HL-60 (cell line): ENCODE results near the gene CBFA2T2.

Source experiments
- DNase-seq, 2 experiments: peaks; one replicate each; pipeline ENCODE4 v3.0.0-alpha.2; 2010 to 2020; ENCODE audit warnings: low read depth in 1 of 2, low spot score in 1 of 2
- H3K27ac ChIP-seq: fragments of 250-450 bp; sonication (Bioruptor Pico); replicated peaks from 2 replicates; pipeline ENCODE4 v1.5.1; 2020; ENCODE audit warnings: mild to moderate bottlenecking, moderate library complexity
- H3K27me3 ChIP-seq: fragments of 250-450 bp; sonication (Bioruptor Pico); 2 replicates; pipeline ENCODE4 v1.5.1; 2021; ENCODE audit warnings: mild to moderate bottlenecking, moderate library complexity; ENCODE audit not compliant: insufficient read depth, poor library complexity, severe bottlenecking
- H3K4me3 ChIP-seq: replicated peaks from 2 replicates; pipeline ENCODE4 v1.5.1; 2011; ENCODE audit warnings: mild to moderate bottlenecking, control low read depth, low read length; ENCODE audit not compliant: insufficient read depth
- GABPA ChIP-seq: IDR thresholded peaks from 2 replicates; pipeline ENCODE4 v1.6.1; 2012; ENCODE audit warnings: low read depth
- POLR2AphosphoS5 ChIP-seq: IDR thresholded peaks from 2 replicates; pipeline ENCODE4 v1.6.1; 2012; ENCODE audit warnings: low read depth
- SPI1 ChIP-seq: IDR thresholded peaks from 2 replicates; pipeline ENCODE4 v1.6.1; 2012; ENCODE audit warnings: low read depth, mild to moderate bottlenecking, borderline replicate concordance
- TF ChIP-seq, protein P1 (sequence below): IDR thresholded peaks from 2 replicates; pipeline ENCODE4 v1.6.1; 2012; ENCODE audit warnings: low read depth; ENCODE audit not compliant: insufficient replicate concordance
- TF ChIP-seq, protein P2 (sequence below): IDR thresholded peaks from one replicate; pipeline ENCODE4 v1.5.1; 2011; ENCODE audit warnings: low read length, control low read depth, inconsistent platforms; ENCODE audit not compliant: insufficient read depth

Gene CBFA2T2

DNA sequence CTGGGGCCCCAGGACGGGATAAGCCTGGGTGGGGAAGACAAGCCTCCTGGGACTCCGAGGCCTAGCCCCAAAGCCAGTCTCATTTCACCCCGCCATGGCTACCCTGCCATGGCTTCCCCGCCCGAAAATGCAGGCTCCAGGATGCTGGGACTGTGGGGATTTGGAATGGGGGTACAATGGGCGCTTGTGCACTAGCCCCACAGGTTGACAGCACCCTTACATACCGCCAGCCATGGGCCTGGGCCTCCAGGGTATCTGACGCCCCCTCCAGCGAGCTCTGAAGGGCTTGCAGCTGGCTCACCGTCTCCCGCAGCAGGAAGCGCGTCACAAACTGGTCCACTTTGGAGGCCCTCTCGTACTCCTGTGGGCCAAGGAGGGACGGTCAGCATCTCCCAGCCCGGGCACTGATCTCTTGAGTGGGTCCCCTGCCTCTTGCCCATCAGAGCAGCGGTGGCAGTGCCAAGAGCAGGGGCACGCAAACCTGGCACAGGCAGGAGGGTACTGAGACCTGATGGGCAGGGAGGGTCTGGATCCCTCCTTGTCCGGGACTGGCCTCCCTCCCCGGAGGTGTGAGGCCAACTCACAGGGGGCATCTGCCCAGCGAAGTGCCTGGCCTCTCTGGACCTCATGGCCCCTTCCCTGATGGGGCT, 170.3 kb downstream of the CBFA2T2 start:
- TF ChIP-seq POLR2AphosphoS5 (no peak), GABPA (no peak), SPI1 (no peak)
- TF ChIP-seq, protein P1, sequence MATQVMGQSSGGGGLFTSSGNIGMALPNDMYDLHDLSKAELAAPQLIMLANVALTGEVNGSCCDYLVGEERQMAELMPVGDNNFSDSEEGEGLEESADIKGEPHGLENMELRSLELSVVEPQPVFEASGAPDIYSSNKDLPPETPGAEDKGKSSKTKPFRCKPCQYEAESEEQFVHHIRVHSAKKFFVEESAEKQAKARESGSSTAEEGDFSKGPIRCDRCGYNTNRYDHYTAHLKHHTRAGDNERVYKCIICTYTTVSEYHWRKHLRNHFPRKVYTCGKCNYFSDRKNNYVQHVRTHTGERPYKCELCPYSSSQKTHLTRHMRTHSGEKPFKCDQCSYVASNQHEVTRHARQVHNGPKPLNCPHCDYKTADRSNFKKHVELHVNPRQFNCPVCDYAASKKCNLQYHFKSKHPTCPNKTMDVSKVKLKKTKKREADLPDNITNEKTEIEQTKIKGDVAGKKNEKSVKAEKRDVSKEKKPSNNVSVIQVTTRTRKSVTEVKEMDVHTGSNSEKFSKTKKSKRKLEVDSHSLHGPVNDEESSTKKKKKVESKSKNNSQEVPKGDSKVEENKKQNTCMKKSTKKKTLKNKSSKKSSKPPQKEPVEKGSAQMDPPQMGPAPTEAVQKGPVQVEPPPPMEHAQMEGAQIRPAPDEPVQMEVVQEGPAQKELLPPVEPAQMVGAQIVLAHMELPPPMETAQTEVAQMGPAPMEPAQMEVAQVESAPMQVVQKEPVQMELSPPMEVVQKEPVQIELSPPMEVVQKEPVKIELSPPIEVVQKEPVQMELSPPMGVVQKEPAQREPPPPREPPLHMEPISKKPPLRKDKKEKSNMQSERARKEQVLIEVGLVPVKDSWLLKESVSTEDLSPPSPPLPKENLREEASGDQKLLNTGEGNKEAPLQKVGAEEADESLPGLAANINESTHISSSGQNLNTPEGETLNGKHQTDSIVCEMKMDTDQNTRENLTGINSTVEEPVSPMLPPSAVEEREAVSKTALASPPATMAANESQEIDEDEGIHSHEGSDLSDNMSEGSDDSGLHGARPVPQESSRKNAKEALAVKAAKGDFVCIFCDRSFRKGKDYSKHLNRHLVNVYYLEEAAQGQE = no peak
- TF ChIP-seq, protein P2, sequence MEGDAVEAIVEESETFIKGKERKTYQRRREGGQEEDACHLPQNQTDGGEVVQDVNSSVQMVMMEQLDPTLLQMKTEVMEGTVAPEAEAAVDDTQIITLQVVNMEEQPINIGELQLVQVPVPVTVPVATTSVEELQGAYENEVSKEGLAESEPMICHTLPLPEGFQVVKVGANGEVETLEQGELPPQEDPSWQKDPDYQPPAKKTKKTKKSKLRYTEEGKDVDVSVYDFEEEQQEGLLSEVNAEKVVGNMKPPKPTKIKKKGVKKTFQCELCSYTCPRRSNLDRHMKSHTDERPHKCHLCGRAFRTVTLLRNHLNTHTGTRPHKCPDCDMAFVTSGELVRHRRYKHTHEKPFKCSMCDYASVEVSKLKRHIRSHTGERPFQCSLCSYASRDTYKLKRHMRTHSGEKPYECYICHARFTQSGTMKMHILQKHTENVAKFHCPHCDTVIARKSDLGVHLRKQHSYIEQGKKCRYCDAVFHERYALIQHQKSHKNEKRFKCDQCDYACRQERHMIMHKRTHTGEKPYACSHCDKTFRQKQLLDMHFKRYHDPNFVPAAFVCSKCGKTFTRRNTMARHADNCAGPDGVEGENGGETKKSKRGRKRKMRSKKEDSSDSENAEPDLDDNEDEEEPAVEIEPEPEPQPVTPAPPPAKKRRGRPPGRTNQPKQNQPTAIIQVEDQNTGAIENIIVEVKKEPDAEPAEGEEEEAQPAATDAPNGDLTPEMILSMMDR = no peak
- H3K4me3 ChIP-seq = no peak overlapping the region
- H3K27ac ChIP-seq = no peak overlapping the region
- H3K27me3 ChIP-seq = no peaks in the 10 kb centered on the region
- no peak for DNase-seq

DNA sequence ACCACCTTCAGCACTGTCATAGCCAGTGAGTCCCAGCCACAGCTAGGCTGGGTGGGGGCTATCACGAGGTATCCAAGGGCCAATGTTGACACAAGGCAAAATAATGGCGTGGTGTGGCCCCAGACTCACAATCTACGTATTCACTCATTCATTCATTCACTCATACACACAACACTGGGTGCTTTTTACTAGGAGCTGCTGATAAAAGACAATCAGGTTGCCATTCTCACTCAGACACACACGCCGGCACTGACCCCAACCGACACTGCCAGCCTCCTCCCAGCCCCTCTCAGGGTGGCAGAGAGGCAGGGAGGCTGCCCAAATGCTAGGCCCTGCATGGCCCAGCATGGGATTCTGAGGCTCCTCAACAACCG, 170.8 kb downstream of the CBFA2T2 start:
- H3K27me3 ChIP-seq = no peaks in the 10 kb centered on the region
- TF ChIP-seq GABPA = no peak
- TF ChIP-seq POLR2AphosphoS5 = no peak
- no peak for TF ChIP-seq SPI1
- TF ChIP-seq, protein P1 = no peak
- TF ChIP-seq, protein P2 = no peak
- no peak overlapping the region for H3K4me3 ChIP-seq
- DNase-seq = no peak
- no peak overlapping the region for H3K27ac ChIP-seq

DNA sequence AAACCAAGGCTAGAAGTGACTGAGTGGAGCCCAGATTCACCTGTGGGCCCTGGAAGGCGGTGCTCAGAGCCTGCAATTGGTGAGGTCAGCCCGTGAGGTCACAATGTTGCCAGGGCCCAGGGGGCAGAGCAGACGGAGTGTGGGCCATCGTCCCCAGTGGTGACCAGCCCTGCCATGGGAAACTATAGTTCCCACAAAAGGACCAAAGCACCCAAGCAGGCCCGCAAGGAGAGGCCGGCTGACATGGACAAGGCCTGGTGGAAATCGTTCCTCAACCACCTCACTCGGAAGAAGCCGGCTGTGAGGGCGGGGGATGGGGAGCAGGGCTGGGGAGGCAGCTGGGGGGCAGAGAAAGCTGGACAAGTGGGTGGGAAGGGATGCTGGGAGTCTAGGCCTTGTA, 172.3 kb downstream of the CBFA2T2 start, which contains the start of gene C20orf144:
TSS of gene C20orf144 (plus strand) at position 156 of the 400 bp plus-strand sequence. CDS start at position 175, 19 bp downstream.
- Histone ChIP-seq H3K27ac (no peak within 1 kb of the TSS), H3K27me3 (no peaks in the 10 kb centered on the region), H3K4me3 (peak within 1 kb of the TSS; percentile 74)
- DNase-seq = no peak
- TF ChIP-seq POLR2AphosphoS5 = no peak
- TF ChIP-seq, protein P2 = no peak
- TF ChIP-seq, protein P1 = no peak
- no peak for TF ChIP-seq SPI1
- TF ChIP-seq GABPA = no peak
